Activated CD4-positive, alpha-beta T cell treated with anti-CD3 and anti-CD28 coated beads for 36 hours (primary cell): ENCODE results near the gene IP6K1. TPM values are rescaled to one million over a fixed set of nuclear protein-coding genes. Genes with fewer than 3 reads are reported as not detected.
"Not testable (repeated sequence)": the region's sequence is repeated elsewhere in the genome, so short reads cannot be mapped to it uniquely, and the experiment has no call there.

Source experiments
- ATAC-seq: fragments of 200-7000 bp; cut with Tn5 transposase; one replicate; pipeline ENCODE4 v1.10.0; 2021; ENCODE audit warnings: mild to moderate bottlenecking, moderate library complexity
- CTCF ChIA-PET: fragments of 350-600 bp; sonication (Branson Sonifier 250); formaldehyde crosslinking; loops from one replicate; lab custom pipeline; 2021; ENCODE audit warnings: antibody characterized with exemption; lab: Charles Lee
- POLR2A ChIA-PET: fragments of 350-600 bp; sonication (Branson Sonifier 250); formaldehyde crosslinking; loops from one replicate; lab custom pipeline; 2021; ENCODE audit warnings: antibody characterized with exemption, inconsistent platforms; lab: Charles Lee
- DNase-seq: peaks from one replicate; pipeline ENCODE4 v3.0.0-alpha.2; 2020
- H3K27ac Mint-ChIP-seq: one replicate; pipeline ENCODE4 v1.8.0; 2021; ENCODE audit warnings: mixed read lengths
- H3K27me3 Mint-ChIP-seq: one replicate; pipeline ENCODE4 v1.8.0; 2021; ENCODE audit warnings: mixed read lengths
- H3K36me3 Mint-ChIP-seq: one replicate; pipeline ENCODE4 v1.8.0; 2021; ENCODE audit warnings: low read depth, mixed read lengths
- H3K4me1 Mint-ChIP-seq: one replicate; pipeline ENCODE4 v1.8.0; 2021; ENCODE audit warnings: mixed read lengths
- H3K4me3 Mint-ChIP-seq: one replicate; pipeline ENCODE4 v1.8.0; 2021; ENCODE audit warnings: mild to moderate bottlenecking, moderate library complexity, mixed read lengths
- H3K9me3 Mint-ChIP-seq: one replicate; pipeline ENCODE4 v1.8.0; 2021; ENCODE audit warnings: low read depth, mixed read lengths
- intact Hi-C, 2 experiments: fragments of 100-400 bp; cut with DNase I in 1 of 2; cut with micrococcal nuclease in 1 of 2; formaldehyde crosslinking; loops; one replicate each; pipeline versions ENCODE4 v1.14.2 to v1.15.1; 2022 to 2024; cut with DNase I, micrococcal nuclease
- total RNA-seq, 2 experiments: library from RNA; stranded (reverse); gene quantifications; one replicate each; pipeline ENCODE4 v1.2.3, GENCODE V29; 2021

IP6K1 gene
- total RNA-seq, 2 experiments from 2014 or later, result 29.1 to 31.0 TPM

GRCh38 chr3:49688338-49689045 is 97.8 kb downstream of the IP6K1 start:
- H3K4me3 Mint-ChIP-seq, result peak overlapping the region; percentile 90
- ATAC-seq (peak; percentile 2), DNase-seq (peak; percentile 35)
- H3K4me1 Mint-ChIP-seq, result peaks cover 30% of the 10 kb centered on the region
- H3K9me3 Mint-ChIP-seq, H3K27me3 Mint-ChIP-seq, CTCF ChIA-PET, H3K36me3 Mint-ChIP-seq: not testable (repeated sequence)
- POLR2A ChIA-PET, result interaction anchor here (0.6 kb wide), 1 partner anchor 924 kb away, joined by 3 read pairs; no protein-coding TSS in a partner anchor
- intact Hi-C loops, result loop anchor here (1.0 to 5.0 kb wide), 8 partner anchors 14 to 669 kb away; partner anchors contain the start of genes APEH (in 2 of the 2), AMIGO3 (in 1 of the 2), BSN (in 1 of the 2) and DAG1 (in 1 of the 2)
- peak overlapping the region; percentile 90 for H3K27ac Mint-ChIP-seq

- peaks cover 30% of the 10 kb centered on the region for H3K4me1 Mint-ChIP-seq
- intact Hi-C loops, result loop anchor here in 1 of 2 experiments (5.0 kb wide), 1 partner anchor 670 kb away; the partner anchor contains the start of gene TMEM115
- H3K36me3 Mint-ChIP-seq, result peaks cover 12% of the 10 kb centered on the region
- H3K27ac Mint-ChIP-seq, CTCF ChIA-PET, ATAC-seq, POLR2A ChIA-PET, DNase-seq, H3K4me3 Mint-ChIP-seq, H3K27me3 Mint-ChIP-seq, H3K9me3 Mint-ChIP-seq: not testable (repeated sequence)
These were observed 98.9 kb downstream of the IP6K1 start for GRCh38 chr3:49687424-49687795.

GRCh38 chr3:49686769-49687423 is 99.4 kb downstream of the IP6K1 start:
- intact Hi-C loops, result loop anchor here in 1 of 2 experiments (5.0 kb wide), 1 partner anchor 670 kb away; the partner anchor contains the start of gene TMEM115
- ATAC-seq (peak; percentile 39), DNase-seq (peak; percentile 67)
- CTCF ChIA-PET, H3K27ac Mint-ChIP-seq, H3K27me3 Mint-ChIP-seq, H3K9me3 Mint-ChIP-seq, POLR2A ChIA-PET: not testable (repeated sequence)
- Mint-ChIP-seq H3K4me1 (peaks cover 30% of the 10 kb centered on the region), H3K36me3 (peaks cover 12% of the 10 kb centered on the region), H3K4me3 (peak overlapping the region; percentile 43)

GRCh38 chr3:49686346-49686745 is 100.0 kb downstream of the IP6K1 start:
- H3K9me3 Mint-ChIP-seq, H3K27me3 Mint-ChIP-seq, POLR2A ChIA-PET, CTCF ChIA-PET, H3K27ac Mint-ChIP-seq: not testable (repeated sequence)
- ATAC-seq (peak; percentile 5), DNase-seq (peak; percentile 49)
- intact Hi-C loops, result loop anchor here in 1 of 2 experiments (5.0 kb wide), 1 partner anchor 671 kb away; the partner anchor contains the start of gene TMEM115
- Mint-ChIP-seq H3K4me1 (peaks cover 27% of the 10 kb centered on the region), H3K4me3 (peak overlapping the region; percentile 43), H3K36me3 (peaks cover 12% of the 10 kb centered on the region)

GRCh38 chr3:49685846-49686245 is 100.5 kb downstream of the IP6K1 start:
- peaks cover 22% of the 10 kb centered on the region for H3K4me1 Mint-ChIP-seq
- H3K27ac Mint-ChIP-seq, CTCF ChIA-PET, H3K4me3 Mint-ChIP-seq, POLR2A ChIA-PET, H3K9me3 Mint-ChIP-seq, H3K27me3 Mint-ChIP-seq: not testable (repeated sequence)
- DNase-seq (peak; percentile 35), ATAC-seq (peak; percentile 4)
- intact Hi-C loops, result loop anchor here in 1 of 2 experiments (5.0 kb wide), 1 partner anchor 671 kb away; the partner anchor contains the start of gene TMEM115
- peaks cover 12% of the 10 kb centered on the region for H3K36me3 Mint-ChIP-seq

GRCh38 chr3:49685103-49685502 is 101.2 kb downstream of the IP6K1 start:
- intact Hi-C loops, result loop anchor here in 1 of 2 experiments (5.0 kb wide), 1 partner anchor 672 kb away; the partner anchor contains the start of gene TMEM115
- POLR2A ChIA-PET, H3K4me3 Mint-ChIP-seq, H3K27me3 Mint-ChIP-seq, H3K27ac Mint-ChIP-seq, H3K9me3 Mint-ChIP-seq, CTCF ChIA-PET, DNase-seq, ATAC-seq: not testable (repeated sequence)
- Mint-ChIP-seq H3K36me3 (peaks cover 14% of the 10 kb centered on the region), H3K4me1 (peaks cover 16% of the 10 kb centered on the region)

GRCh38 chr3:49684453-49684852 is 101.9 kb downstream of the IP6K1 start:
- Mint-ChIP-seq H3K4me1 (peaks cover 12% of the 10 kb centered on the region), H3K36me3 (peaks cover 19% of the 10 kb centered on the region)
- H3K27ac Mint-ChIP-seq, intact Hi-C loops, POLR2A ChIA-PET, DNase-seq, H3K9me3 Mint-ChIP-seq, CTCF ChIA-PET, H3K27me3 Mint-ChIP-seq, ATAC-seq, H3K4me3 Mint-ChIP-seq: not testable (repeated sequence)

- Mint-ChIP-seq H3K4me3 (no peak overlapping the region), H3K4me1 (peaks cover 7% of the 10 kb centered on the region), H3K27me3 (no peaks in the 10 kb centered on the region), H3K27ac (no peak overlapping the region), H3K9me3 (no peaks in the 10 kb centered on the region), H3K36me3 (peaks cover 20% of the 10 kb centered on the region)
- intact Hi-C loops, result no loop called here
- DNase-seq (no peak), ATAC-seq (no peak)
- ChIA-PET CTCF (no interaction called here), POLR2A (interaction anchor here (0.6 kb wide), 1 partner anchor 271 kb away, joined by 3 read pairs; the partner anchor contains the start of gene RHOA)
These were observed 103.2 kb downstream of the IP6K1 start for GRCh38 chr3:49683162-49683561.

- ChIA-PET CTCF (no interaction called here), POLR2A (no interaction called here)
- H3K36me3 Mint-ChIP-seq, result peaks cover 25% of the 10 kb centered on the region
- H3K27ac Mint-ChIP-seq, result no peak overlapping the region
- H3K4me1 Mint-ChIP-seq, result peaks cover 4% of the 10 kb centered on the region
- no peak overlapping the region for H3K4me3 Mint-ChIP-seq
- ATAC-seq, result no peak
- intact Hi-C loops, result no loop called here
- H3K27me3 Mint-ChIP-seq, result no peaks in the 10 kb centered on the region
- no peak for DNase-seq
- no peaks in the 10 kb centered on the region for H3K9me3 Mint-ChIP-seq
These were observed 104.8 kb downstream of the IP6K1 start for GRCh38 chr3:49681543-49681942.

- CTCF ChIA-PET, result no interaction called here
These were observed 105.2 kb downstream of the IP6K1 start for GRCh38 chr3:49681232-49681522.

GRCh38 chr3:49680493-49681231 is 105.7 kb downstream of the IP6K1 start:
- no peak overlapping the region for H3K27ac Mint-ChIP-seq
- POLR2A ChIA-PET, result interaction anchor here (0.6 kb wide), 1 partner anchor 121 kb away, joined by 3 read pairs; no protein-coding TSS in a partner anchor
- no peak overlapping the region for H3K4me3 Mint-ChIP-seq
- intact Hi-C loops, result no loop called here
- CTCF ChIA-PET, result no interaction called here
- DNase-seq (no peak), ATAC-seq (no peak)
- H3K9me3 Mint-ChIP-seq, result no peaks in the 10 kb centered on the region
- peaks cover 31% of the 10 kb centered on the region for H3K36me3 Mint-ChIP-seq
- H3K27me3 Mint-ChIP-seq, result no peaks in the 10 kb centered on the region
- peaks cover 8% of the 10 kb centered on the region for H3K4me1 Mint-ChIP-seq

More at GRCh38 chr3:49681232-49681522, 105.2 kb downstream of the IP6K1 start:
- no peak overlapping the region for H3K4me3 Mint-ChIP-seq
- H3K27me3 Mint-ChIP-seq, result no peaks in the 10 kb centered on the region
- POLR2A ChIA-PET, result interaction anchor here (0.6 kb wide), 1 partner anchor 121 kb away, joined by 3 read pairs; no protein-coding TSS in a partner anchor
- DNase-seq (no peak), ATAC-seq (no peak)
- H3K27ac Mint-ChIP-seq, result no peak overlapping the region
- peaks cover 4% of the 10 kb centered on the region for H3K4me1 Mint-ChIP-seq
- H3K9me3 Mint-ChIP-seq, result no peaks in the 10 kb centered on the region
- intact Hi-C loops, result no loop called here
- H3K36me3 Mint-ChIP-seq, result peaks cover 27% of the 10 kb centered on the region
